Globus pallidus (tissue), 1 donor: ENCODE measurements around the gene MIB2.
"Not testable (repeated sequence)": the region's sequence is repeated elsewhere in the genome, so short reads cannot be mapped to it uniquely, and the experiment has no call there.

Experiments
- DNase-seq: peaks from one replicate; pipeline ENCODE4 v3.0.0-alpha.2; 2015; ENCODE audit warnings: low spot score

The MIB2 gene

DNA sequence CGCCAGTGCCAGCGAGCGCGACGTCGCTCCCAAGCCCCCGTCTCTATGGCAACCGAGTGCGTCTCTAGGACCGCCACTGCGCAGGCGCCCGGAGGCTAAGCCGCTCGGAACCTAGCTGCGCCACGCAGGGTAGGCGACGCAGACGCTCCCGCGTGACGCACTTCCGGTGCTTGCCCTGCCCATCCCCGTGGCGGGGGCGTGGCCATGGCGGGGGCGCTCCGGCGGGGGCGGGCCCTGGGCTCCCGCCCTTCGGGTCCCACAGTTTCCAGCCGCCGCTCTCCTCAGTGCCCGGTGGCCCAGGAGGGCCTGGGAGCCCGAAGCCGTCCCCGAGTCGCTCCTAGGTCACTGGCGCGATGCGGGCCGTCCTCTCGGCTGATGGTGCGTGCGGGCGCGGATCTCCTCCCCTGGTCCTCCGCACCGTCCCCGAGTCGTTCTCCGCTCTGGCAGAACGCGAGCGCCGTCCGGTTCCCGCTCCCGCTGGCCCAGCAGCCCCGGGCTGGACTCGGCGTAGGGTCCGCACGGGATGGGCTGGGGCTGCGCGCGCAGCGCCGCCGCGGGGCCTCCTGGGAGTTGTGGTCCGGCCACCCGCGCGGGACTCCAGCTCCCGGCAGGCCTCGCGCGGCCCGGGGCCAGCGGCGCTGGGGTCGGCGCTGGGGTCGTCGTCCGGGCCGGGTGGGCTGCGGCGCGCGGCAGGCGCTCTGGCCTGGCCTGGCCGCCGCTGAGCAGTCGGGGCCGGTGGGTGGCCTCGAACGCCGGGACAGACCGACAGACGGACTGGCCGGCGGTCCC, at the start of gene MIB2:
Gene MIB2 (plus strand): TSS at position 245 of the 789 bp plus-strand sequence. CDS start 7,953 bp downstream, outside the sequence.
- DNase-seq = peak; percentile 97

DNA sequence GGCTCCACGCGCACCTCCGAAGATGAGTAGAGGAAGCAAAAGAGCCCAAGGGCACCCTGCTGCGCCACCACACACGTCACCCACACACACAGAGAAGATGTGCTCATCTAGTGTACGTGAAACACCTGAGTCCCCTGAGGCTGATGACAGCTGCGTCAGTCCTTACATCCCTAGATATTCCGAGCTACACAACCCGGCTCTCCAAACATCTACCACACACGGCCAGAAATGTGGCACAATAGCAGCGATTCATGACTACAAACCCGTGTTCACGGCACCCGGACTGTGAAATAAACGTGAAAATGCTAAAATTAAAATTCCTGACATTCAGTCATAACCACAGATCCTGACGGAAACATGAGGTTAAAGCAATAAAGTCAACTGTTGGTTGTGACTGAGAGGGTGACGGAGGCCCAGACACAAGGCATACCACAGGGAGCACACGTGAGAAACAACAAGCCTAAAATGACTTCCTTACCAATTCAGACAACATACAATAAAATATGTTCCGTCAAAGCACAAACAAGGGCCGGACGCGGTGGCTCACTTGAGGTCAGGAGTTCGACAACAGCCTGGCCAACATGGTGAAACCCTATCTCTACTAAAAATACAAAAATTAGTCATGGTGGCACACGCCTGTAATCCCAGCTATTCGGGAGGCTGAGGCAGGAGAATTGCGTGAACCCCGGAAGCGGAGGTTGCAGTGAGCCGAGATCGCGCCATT, 48.0 kb upstream of the MIB2 start:
- no peak for DNase-seq

GRCh38 chr1:1567891-1568291, 47.4 kb upstream of the MIB2 start:
- DNase-seq = peak; percentile 31

GRCh38 chr1:1569341-1569740, 46.0 kb upstream of the MIB2 start:
- no peak for DNase-seq

DNA sequence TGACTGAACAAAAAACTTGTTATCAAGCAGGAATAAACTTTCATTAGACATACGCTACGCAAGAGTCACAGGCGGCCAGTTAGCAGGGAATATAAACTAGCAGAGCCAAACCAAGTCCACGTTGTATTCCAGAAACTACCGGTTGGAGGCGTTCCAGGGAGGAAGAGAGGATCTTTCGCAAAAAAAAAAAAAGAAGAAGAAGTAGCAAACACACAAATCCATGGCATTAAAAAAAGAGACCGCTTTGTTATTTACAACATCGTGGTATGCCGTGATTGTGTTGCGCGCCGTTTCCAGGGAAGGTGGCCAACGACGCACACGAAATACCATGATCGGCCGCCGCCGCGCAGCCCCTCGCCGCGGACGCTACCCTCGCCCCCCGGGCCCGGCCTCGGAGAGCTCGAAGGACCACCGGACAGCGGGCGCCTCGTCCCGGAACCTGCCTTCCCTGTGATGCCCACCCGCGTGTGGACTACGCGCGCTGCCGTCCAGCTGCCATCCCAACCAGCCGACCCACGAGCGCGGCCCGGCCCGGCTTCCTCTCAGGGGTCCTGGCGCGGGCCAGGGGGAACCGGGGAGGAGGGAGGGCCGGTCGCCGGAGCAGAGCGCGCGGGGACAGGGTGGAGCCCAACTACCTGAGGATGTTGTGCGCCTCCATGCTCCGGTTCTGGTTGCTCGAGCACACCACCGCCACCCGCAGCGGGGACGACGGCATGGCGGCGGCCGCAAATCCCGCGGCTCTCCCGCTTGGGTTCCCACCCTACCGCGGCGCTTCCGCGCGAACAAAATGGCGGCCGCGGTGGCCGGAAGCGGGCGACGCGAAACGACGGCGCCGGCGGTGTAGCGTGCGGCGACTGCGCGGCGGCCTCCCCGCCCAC, 41.2 kb upstream of the MIB2 start:
- DNase-seq = no peak

- DNase-seq = peak; percentile 81
These were observed 40.4 kb upstream of the MIB2 start, which contains the start of gene SSU72 for GRCh38 chr1:1574721-1575537. SSU72 (minus strand) TSS chr1:1574863; CDS start chr1:1574557, 306 bp downstream.

DNA sequence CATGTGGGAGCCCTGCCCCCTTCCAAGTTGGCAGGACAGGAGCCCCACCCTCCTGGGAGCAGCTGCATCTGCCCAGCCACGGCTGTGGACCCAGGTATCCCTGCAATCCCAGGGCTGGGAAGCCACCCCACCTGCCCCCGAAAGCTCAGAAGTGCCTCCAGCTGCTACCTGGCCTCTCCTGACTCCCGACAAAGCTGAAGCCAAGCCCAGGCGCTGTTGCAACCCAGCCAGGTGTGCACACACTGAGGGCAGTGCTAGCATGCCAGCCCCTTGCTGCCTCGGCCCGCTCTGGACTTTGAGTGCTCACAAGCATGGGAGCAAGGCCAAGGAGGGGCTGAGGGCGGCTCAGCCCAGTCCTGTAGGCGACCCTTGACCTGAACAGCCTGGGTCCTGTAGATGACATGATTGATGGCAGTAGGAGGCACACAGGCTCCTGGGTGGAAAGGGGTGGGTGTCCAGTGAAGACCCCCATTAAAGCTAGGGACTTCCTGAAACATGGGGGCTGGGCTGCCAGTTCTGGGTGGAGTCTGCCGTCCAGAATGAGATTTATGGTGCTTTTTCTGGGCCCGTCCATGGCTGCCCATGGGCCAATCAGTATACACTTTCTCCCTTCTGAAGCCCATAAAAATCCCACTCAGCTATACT, 37.8 kb upstream of the MIB2 start:
- DNase-seq = no peak

DNA sequence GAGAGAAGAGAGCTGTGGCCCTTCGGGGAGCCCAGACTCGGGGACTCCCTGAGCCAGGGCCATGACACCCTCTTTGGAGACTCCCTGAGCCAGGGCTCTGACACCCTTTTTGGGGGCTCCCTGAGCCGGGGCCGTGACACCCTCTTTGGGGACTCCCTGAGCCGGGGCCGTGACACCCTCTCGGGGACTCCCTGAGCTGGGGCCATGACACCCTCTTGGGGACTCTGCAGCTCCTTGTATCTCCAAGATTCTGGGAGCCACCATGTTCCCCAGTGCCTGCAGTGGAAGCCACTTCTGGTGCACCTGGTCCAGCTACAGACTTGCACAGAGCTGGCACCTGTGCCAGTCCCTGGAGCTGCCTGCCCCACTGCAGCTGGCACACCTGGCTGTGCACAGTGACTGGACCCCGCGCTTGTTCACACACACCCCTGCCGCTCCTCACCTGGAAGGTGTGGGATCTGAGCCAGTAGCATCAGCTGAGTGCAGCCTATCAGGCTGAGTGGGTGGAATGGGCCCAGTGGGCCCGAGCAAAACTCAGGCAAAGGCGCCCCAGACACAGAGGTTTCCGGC, 36.8 kb upstream of the MIB2 start:
- no peak for DNase-seq

- no peak for DNase-seq
These were observed 32.5 kb upstream of the MIB2 start for GRCh38 chr1:1582585-1583346.

- DNase-seq = no peak
These were observed 31.8 kb upstream of the MIB2 start for GRCh38 chr1:1583347-1584010.

DNA sequence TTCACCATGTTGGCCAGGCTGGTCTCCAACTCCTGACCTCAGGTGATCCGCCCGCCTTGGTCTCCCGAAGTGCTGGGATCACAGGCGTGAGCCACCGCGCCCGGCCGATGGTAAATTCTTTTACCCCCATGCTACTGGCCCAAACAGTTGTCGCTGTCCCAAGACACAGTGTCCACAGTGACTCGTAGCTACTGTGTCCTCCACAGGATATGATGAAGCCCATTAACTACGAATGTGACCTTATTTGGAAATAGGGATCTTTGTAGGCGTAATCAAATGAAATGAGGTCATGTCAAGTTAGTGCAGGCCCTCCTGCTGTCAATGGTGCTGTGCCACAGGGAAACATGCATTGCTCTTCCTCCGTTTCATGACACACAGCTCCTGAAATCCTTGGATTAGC, 23.8 kb upstream of the MIB2 start:
- no peak for DNase-seq

- DNase-seq = no peak
These were observed 21.3 kb upstream of the MIB2 start for GRCh38 chr1:1593834-1594601.

DNA sequence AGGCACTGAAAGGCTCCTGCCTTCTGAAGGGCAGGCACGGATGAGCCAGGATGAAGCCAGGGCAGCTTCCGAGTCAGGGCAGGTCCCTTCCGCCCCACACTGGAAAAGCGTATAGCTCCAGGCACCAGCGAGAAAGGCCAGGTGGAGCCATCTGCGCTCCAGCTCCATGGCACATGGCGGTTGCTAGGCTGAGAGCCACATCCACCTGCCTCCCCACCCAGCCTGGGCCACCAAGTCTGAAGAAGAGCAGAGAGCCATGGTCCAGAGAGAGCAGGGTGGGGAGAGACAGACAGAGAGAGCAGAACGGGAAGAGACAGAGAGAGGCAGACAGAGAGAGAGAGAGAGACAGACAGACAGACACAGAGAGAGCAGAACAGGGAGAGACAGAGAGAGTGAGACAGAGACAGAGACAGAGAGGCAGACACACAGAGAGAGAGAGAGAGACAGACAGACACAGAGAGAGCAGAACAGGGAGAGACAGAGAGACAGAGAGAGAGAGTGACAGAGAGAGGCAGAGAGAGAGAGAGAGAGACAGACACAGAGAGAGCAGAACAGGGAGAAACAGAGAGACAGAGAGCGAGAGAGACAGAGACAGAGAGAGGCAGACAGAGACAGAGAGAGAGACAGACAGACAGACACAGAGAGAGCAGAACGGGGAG, 20.6 kb upstream of the MIB2 start:
- no peak for DNase-seq

DNA sequence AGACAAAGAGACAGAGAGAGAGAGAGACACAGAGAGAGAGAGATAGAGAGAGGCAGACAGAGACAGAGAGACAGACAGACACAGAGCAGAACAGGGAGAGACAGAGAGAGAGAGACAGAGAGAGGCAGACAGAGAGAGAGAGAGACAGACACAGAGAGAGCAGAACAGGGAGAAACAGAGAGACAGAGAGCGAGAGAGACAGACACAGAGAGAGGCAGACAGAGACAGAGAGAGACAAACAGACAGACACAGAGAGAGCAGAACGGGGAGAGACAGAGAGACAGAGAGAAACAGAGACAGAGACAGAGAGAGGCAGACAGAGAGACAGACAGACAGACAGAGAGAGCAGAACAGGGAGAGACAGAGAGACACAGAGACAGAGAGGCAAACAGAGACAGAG, 20.0 kb upstream of the MIB2 start:
- DNase-seq = not testable (repeated sequence)

DNA sequence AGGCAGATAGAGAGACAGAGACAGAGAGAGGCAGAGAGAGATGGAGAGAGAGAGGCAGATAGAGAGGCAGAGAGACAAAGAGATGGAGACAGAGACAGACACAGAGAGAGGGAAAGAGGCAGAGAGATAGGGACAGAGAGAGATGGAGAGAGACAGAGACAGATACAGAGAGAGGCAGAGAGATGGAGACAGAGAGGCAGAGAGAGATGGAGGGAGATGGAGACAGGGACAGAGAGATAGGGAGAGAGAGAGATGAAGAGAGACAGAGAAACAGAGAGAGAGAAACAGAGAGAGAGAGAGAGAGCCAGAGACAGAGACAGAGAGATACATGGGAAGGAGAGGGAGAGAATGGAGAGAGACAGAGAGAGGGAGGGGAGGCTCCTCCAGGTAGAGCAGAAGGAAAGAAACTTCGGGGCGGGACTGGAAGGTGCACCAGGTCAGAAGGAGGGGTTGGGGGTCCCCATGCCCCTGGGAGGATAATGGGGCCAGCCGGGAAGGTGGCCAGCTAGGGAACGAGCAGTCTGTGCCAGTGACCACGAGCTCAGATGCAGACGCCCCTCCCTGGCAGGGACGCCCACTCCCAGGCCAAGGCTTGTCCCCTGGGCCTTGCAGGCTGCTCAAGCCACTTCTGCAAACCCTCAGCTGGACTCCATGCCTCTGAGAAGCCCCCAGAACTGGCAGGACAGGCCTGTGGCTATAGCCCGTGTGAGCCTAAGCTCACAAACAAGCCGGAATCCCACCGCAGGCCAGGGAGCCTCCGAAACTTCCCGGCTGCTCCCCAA, 18.6 kb upstream of the MIB2 start:
- no peak for DNase-seq

GRCh38 chr1:1597275-1597930, 17.9 kb upstream of the MIB2 start:
- no peak for DNase-seq
